Tibial nerve (tissue), 4 donors: Measurements from ENCODE around the gene ASXL1.

Source experiments
- CTCF ChIP-seq, 5 experiments: fragments of 200-600 bp in 3 of 5; fragments of 450-650 bp in 2 of 5; sonication (generic) in 3 of 5; IDR thresholded peaks; one replicate each; pipeline ENCODE4 v1.5.1; 2016 to 2019; ENCODE audit warnings: antibody characterized with exemption in 5 of 5, mild to moderate bottlenecking in 3 of 5, moderate library complexity in 2 of 5
- EP300 ChIP-seq, 2 donors: sonication (generic); formaldehyde crosslinking; IDR thresholded peaks; one replicate each; pipeline ENCODE4 v1.6.1; 2017; ENCODE audit warnings: antibody characterized with exemption in 2 of 2, mild to moderate bottlenecking in 1 of 2
- POLR2A ChIP-seq, 2 donors: fragments of 450-650 bp; IDR thresholded peaks; one replicate each; pipeline ENCODE4 v1.6.1; 2017; ENCODE audit warnings: antibody characterized with exemption in 2 of 2, mild to moderate bottlenecking in 2 of 2, moderate library complexity in 2 of 2

GRCh38 chr20:32382102-32382950 lies 24.2 kb downstream of the ASXL1 start:
- TF ChIP-seq POLR2A (IDR thresholded peaks at IDR 0.05) = no peak
- TF ChIP-seq CTCF (IDR thresholded peaks at IDR 0.05) = no peak
- no peak for TF ChIP-seq EP300 (IDR thresholded peaks at IDR 0.05)
